Measurements from ENCODE around the gene IRX4. TPM values are rescaled to one million over a fixed set of nuclear protein-coding genes. Genes with fewer than 3 reads are reported as not detected.

IRX4 gene
- total RNA-seq, 2 donors from 2014 or later, result not detected

- ATAC-seq (ENCODE audit: insufficient number of reproducible peaks, low FRiP score, low read depth) (no peak), DNase-seq (ENCODE audit: low spot score) (no peak)
- TF ChIP-seq CTCF (IDR thresholded peaks at IDR 0.05), result no peak
- H3K4me1 ChIP-seq (ENCODE audit: control insufficient read depth in 1 of 2, low read depth in 2 of 2), result peaks cover 6 to 29% of the 10 kb centered on the region in 2 donors
- no peaks in the 10 kb centered on the region for H3K9me3 ChIP-seq
- no peaks in the 10 kb centered on the region for H3K36me3 ChIP-seq
- peaks cover 23% of the 10 kb centered on the region for H3K27me3 ChIP-seq (replicated peaks; ENCODE audit: insufficient read depth)
- H3K4me3 ChIP-seq, result no peak overlapping the region
- H3K27ac ChIP-seq, result no peak overlapping the region
These were observed 1.6 kb downstream of the IRX4 start for GRCh38 chr5:1881098-1881572.

- H3K4me3 ChIP-seq, result no peak overlapping the region
- peaks cover 23% of the 10 kb centered on the region for H3K27me3 ChIP-seq (replicated peaks; ENCODE audit: insufficient read depth)
These were observed 2.2 kb downstream of the IRX4 start for GRCh38 chr5:1880377-1881025.

GRCh38 chr5:1879292-1880263, 3.1 kb downstream of the IRX4 start:
- peaks cover 23% of the 10 kb centered on the region for H3K27me3 ChIP-seq (replicated peaks; ENCODE audit: insufficient read depth)
- no peak for TF ChIP-seq CTCF (IDR thresholded peaks at IDR 0.05)
- no peak for ATAC-seq (ENCODE audit: insufficient number of reproducible peaks, low FRiP score, low read depth)
- no peaks in the 10 kb centered on the region for H3K9me3 ChIP-seq
- no peak overlapping the region for H3K4me3 ChIP-seq
- no peaks in the 10 kb centered on the region for H3K36me3 ChIP-seq
- H3K4me1 ChIP-seq (ENCODE audit: control insufficient read depth in 1 of 2, low read depth in 2 of 2), result peaks cover 6 to 43% of the 10 kb centered on the region in 2 donors
- no peak overlapping the region for H3K27ac ChIP-seq
- no peak for DNase-seq (ENCODE audit: low spot score)

More at GRCh38 chr5:1880377-1881025, 2.2 kb downstream of the IRX4 start:
- Histone ChIP-seq H3K36me3 (no peaks in the 10 kb centered on the region), H3K4me1 (ENCODE audit: control insufficient read depth in 1 of 2, low read depth in 2 of 2) (peaks cover 6 to 35% of the 10 kb centered on the region in 2 donors), H3K9me3 (no peaks in the 10 kb centered on the region), H3K27ac (no peak overlapping the region)
- ATAC-seq (ENCODE audit: insufficient number of reproducible peaks, low FRiP score, low read depth) (no peak), DNase-seq (ENCODE audit: low spot score) (no peak)
- no peak for TF ChIP-seq CTCF (IDR thresholded peaks at IDR 0.05)

- DNase-seq (ENCODE audit: low spot score) (no peak), ATAC-seq (ENCODE audit: insufficient number of reproducible peaks, low FRiP score, low read depth) (no peak)
- no peaks in the 10 kb centered on the region for H3K9me3 ChIP-seq
- no peak for TF ChIP-seq CTCF (IDR thresholded peaks at IDR 0.05)
- H3K27me3 ChIP-seq (replicated peaks; ENCODE audit: insufficient read depth), result peaks cover 13% of the 10 kb centered on the region
- no peak overlapping the region for H3K4me3 ChIP-seq
- peaks cover 4 to 34% of the 10 kb centered on the region in 2 donors for H3K4me1 ChIP-seq (ENCODE audit: control insufficient read depth in 1 of 2, low read depth in 2 of 2)
- no peak overlapping the region for H3K27ac ChIP-seq
- H3K36me3 ChIP-seq, result no peaks in the 10 kb centered on the region
These were observed 4.5 kb downstream of the IRX4 start for GRCh38 chr5:1878050-1878849.

All from thoracic aorta (tissue), 2 donors.